Upper lobe of left lung (tissue), 4 donors: ENCODE results near the gene CACNA2D2.

ENCODE experiments used
- CTCF ChIP-seq, 6 experiments: fragments of 450-650 bp in 4 of 6; fragments of 200-600 bp in 2 of 6; sonication (generic) in 2 of 6; IDR thresholded peaks; one replicate each; pipeline ENCODE4 v1.5.1; 2016 to 2019; ENCODE audit warnings: antibody characterized with exemption in 6 of 6
- POLR2A ChIP-seq, 4 donors: fragments of 450-650 bp; IDR thresholded peaks; one replicate each; pipeline ENCODE4 v1.5.1; 2016 to 2017; ENCODE audit warnings: antibody characterized with exemption in 4 of 4, mild to moderate bottlenecking in 2 of 4

GRCh38 chr3:50370594-50370993 is 132.8 kb downstream of the CACNA2D2 start:
- TF ChIP-seq POLR2A (IDR thresholded peaks at IDR 0.05) (no peak), CTCF (IDR thresholded peaks at IDR 0.05) (no peak)
